GM18519 (cell line): ENCODE data around the gene TNFSF4.
"Not testable (repeated sequence)": the region's sequence is repeated elsewhere in the genome, so short reads cannot be mapped to it uniquely, and the experiment has no call there.

Experiments
- ATAC-seq: cut with Tn5 transposase; IDR thresholded peaks from one replicate; pipeline ENCODE4 v1.9.1; 2021; ENCODE audit warnings: mild to moderate bottlenecking, moderate library complexity; ENCODE audit not compliant: unreplicated experiment, low FRiP score

The TNFSF4 gene

DNA sequence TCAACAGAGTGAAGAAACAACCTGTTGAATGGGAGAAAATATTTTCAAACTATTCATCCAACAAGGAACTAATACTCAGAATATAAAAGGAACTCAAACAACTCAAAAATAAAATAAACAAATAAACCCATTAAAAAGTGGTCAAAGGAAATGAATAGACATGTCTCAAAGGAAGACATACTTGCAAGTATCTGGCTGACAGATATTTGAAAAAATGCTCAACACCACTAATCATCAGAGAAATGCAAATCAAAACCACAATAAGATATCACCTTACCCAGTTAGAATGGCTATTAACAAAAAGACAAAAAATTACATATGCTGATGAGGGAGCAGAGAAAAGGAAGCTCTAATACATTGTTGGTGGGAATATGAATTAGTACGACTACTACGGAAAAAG lies 38.2 kb downstream of the TNFSF4 start:
- ATAC-seq: no peak

DNA sequence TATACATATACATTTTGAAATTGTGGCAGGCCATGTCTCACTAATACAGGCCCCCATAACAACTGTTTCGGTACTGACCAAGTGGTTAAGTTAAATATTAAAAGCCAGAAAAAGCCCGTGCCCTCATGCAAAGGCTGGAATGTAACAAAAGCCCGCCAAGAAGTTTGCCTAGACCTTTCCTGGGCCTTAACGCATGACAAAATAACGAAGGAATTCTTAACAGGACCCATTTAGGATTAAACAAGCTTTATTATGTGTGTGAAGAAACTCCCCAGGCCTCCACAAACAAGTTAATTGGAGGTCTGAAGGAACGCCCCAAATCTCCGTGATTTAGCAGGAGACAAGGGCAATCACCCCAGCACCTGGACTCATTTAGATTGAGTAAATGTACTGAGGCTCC lies 42.4 kb downstream of the TNFSF4 start:
- no peak for ATAC-seq

DNA sequence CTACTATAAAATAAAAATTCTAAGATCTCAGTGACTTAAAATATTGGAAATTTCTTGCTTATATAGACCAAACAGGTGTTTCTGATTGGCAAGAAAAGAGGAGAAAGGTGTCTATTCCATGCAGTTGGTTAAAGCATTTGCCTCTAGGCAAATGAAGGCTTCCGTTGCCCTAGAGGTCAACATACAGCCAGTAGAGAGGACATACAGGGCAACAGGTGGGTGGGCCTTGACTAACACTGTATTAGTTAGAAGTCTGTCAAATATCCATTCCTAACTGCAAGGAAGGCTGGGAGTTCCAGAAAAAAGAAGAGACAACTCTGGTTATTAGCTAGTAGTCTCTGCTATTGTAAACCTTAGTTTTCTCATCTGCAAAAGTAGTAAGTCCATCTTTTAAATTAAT lies 43.0 kb downstream of the TNFSF4 start:
- ATAC-seq: no peak

DNA sequence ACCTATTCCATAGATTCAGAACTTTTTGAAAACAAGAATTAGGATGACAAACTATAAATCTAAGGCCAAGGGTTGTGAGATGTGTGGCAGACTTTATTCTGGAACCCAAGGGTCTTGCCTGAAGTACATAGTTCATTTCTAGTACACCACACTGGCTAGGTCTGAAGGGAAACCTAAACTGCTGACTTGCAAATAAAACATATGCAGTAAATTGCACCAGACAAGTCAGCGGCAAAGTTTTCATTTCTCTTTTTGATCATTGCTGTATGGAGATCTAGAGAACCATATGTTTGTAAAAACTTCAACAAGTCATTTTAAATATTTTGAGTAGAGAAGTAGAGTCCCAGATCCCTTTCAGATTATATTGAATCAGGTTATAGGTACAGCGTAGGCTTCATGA lies 43.9 kb downstream of the TNFSF4 start:
- ATAC-seq: no peak

DNA sequence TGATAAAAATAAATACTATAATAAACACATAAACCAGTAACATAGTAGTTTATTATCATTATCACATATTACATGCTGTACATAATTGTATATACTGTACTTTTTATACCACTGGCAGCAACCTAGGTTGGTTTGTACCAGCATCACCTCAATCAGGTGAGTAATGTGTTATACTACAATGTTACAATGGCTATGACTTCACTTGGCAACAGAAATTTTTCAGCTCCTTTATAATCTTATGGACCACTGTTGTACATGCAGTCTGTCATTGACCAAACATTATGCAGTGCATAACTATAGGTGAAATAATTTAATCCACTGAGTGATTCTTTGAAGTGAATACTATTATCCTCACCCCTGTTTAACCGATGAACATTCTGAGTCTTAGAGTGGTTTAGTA lies 44.5 kb downstream of the TNFSF4 start:
- no peak for ATAC-seq

DNA sequence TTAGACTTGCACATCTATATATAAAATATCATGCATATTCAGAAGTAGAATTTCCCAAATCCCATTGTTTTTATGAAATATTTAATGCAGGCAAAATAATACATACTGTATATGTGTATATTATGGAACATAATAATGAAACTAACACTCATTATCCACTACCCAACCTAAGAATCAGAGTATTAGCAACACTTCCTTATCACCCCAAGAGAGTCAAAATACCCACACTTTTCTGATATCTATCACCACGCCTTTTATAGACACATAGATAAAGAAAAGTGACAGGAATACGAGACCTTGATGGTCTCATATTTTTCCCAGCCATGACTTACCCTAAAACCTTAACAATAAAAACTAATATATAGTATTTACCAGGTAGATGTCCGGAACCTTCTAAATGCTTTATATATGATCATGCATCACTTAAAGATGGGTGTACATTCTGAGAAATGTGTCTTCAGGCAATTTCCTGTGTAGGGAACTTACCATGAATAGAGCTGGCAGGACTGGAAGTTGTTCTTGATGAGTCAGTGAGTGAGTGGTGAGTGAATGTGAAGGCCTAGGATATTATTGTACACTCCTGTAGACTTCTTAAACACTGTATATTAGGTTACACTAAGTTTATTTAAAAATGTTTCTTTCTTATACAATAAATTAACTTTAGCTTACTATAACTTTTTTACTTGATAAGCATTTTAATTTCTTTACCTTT lies 45.5 kb downstream of the TNFSF4 start:
- ATAC-seq: no peak

DNA sequence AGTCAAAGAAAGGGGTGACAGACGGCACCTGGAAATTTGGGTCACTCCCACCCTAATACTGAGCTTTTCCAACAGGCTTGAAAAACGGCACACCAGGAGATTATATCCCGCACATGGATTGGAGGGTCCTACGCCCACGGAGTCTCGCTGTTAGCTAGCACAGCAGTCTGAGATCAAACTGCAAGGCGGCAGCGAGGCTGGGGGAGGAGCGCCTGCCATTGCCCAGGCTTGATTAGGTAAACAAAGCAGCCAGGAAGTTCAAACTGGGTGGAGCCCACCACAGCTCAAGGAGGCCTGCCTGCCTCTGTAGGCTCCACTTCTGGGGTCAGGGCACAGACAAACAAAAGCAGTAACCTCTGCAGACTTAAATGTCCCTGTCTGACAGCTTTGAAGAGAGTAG lies 53.2 kb downstream of the TNFSF4 start:
- not testable (repeated sequence) for ATAC-seq

DNA sequence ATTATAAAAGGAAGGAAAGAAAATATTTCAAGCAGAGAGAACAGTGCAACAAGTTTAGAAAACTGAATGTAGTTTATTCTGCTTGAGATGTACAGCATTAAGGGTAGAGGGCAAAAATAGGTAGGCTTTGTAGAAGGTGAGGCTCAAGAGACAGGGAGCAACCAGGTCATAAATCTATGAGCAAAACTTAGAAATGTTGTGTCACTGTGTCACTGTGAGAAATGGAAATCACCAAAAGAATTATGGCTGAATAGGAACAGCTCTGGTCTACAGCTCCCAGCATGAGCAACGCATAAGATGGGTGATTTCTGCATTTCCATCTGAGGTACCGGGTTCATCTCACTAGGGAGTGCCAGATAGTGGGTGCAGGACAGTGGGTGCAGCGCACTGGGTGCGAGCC lies 53.6 kb downstream of the TNFSF4 start:
- ATAC-seq: no peak

DNA sequence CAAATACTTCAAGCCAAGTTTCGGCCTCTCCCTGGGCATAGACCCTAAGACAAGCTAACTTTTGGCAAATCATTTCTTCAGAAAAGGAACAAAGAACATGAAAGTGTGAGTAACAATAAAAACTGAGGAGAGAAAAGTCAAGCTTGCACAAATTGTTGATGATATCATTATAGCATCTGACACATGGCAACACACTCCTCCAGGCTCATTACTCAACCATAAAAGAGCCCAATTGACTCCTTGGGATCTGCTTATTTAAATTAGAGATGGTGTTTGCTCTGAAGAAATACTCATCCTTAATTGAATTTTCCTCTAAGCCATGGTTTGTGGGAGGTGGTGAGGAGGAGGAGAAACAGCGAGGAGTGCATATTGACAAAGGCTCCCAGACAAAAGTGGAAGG lies 54.5 kb downstream of the TNFSF4 start:
- no peak for ATAC-seq

DNA sequence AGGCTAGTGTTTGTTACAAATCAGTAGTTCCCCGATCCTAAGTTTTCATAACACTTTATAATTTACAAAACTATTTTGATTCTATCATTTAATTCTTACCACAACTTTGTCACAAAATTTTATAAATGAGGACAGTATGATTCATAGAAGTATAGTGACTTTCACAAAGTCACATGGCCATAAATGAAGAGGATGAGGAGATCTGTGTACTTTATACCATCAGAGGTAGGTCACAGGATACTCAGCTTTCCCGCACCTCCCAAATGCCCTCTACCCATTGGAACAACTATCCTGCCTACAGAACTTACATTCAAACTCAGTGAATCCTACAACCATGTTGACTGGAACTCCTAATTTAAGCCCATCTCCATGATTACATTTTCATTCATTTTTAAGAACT lies 56.3 kb downstream of the TNFSF4 start:
- no peak for ATAC-seq

DNA sequence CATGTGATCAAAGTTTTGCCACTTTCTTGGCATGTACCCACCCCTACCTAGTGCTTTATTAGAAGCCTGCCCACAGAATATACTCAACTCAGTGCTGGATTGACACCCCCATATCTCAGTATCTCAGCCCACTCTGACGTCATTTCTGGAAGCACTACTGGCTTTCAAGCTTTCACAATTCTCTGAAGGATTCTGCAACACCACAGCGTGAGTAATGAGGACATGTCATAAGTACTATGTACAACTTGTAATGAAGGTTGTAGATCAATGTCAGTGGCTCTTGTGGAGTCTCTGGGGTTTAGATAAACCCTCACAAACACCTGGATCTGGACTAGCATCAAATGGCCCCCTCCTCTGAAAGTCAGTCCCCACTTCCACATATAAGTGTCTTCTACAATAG lies 57.2 kb downstream of the TNFSF4 start:
- ATAC-seq: no peak

DNA sequence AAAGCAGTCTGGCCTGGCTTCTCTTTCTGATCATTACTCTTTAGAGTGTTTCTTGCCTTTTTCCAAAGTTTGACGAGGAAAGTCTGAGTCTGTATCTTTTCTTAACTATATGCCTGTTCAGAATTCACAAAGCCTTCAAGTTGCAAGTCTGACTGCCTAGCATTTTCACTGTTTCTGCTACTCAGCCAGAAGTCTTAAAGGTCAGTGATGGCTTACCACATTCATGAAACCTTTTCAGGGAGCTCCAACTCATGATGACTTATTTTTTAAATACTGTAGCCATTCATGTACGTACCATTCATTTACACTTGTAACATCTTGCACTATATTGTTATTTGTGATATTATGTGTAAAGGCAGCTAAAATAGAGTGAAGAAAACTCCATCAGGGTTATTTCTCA lies 58.2 kb downstream of the TNFSF4 start:
- ATAC-seq: no peak

DNA sequence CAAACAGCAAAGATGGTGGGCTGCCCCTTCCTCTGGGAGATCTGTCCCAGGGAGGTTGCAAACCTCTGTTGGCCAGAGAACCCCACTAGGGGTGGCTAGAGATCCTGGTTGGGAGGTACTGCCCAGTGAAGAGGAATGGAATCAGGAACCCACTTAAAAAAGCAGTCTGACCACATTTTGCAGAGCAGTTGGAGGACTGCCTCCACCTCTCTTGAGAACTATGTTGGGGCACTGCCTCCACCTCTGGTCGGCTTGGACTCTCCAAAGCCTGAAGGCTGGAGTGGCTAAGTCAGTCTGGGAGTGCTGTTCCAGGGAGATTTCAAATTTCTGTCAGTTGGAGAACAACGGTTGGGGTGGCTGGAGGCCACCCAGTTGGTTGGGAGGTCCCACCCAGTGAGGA lies 58.6 kb downstream of the TNFSF4 start:
- no peak for ATAC-seq

DNA sequence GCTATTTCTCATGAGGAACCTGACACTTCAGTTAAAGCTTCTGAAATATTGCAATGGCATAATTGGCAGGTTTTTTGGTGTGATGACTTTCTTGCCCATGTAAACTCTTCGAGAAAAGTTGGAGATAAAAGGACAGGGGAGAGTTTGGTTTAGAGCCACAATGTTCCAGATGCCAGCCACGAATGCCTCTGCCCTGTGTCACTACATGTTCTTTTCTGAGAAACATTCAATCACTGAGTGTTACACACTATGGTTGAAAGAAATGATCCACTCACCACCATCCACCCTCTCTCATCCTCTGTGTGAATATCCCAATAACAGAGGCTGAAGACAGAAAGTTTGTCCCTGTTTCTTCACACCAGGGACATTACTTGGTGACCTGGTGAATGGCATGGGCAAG lies 66.4 kb downstream of the TNFSF4 start:
- ATAC-seq: no peak

DNA sequence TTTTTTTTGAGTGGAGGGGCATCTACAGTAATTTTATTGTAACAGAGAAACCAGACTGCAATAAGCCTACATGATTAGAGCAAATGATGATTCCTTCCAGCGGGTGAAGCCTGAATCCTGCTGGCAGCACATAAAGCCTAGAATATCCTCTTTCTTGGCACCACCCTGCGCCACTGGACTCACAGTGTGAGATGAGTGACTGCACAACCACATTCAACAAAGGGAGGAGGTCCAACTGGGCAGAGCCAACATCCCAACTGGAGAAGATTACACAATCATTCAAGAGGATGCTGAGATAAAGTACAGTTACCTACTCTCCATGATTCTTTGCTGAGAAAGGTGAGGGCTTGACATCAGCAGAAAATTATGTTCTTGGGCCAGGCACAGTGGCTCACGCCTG lies 67.4 kb downstream of the TNFSF4 start:
- no peak for ATAC-seq

DNA sequence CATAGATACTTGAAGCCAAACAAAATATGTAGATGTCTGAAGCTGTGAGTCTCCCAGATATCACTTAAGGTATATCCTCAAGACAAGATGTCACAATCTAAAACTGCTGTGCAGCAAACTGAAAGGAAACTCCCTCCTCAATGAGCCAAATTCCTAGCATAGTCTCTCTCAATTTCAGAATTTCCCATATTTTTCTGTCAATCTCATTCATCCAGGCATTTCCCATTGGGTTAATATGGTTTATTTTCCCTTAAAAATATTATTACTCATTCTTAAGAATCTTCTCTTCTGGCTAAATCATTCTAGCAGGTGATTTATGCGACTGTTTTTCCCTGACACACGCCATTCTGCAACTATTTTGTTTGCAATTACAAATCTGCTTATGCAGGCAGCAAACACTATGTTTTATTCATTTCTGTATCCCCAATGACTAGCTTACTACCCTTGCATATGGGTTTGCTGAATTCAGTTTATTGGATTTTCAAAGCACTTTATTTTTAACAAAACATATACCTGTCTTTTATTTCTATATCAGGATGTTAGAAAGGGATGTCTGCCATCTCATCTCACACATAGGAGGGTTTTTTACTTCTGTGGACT lies 69.9 kb downstream of the TNFSF4 start:
- ATAC-seq: no peak

DNA sequence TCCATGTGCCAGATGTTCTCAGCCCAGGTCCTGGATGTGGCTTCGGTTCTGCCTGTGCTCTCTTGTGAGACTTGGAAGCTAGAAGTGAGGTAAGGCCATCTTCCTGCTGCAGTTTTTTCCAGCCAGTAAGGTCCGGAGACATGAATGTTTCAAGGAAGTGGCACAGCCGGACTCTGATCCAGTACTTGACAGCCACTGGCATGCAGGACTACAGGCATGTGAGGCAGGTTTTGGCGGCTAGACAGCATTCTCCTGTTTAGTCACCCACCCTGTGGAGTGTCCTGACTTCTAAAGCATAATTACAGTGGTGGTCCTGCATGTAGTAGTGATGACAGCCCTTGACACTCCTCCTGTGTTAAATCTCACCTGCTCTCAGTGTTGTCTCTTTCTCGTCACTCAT lies 72.3 kb downstream of the TNFSF4 start:
- no peak for ATAC-seq

DNA sequence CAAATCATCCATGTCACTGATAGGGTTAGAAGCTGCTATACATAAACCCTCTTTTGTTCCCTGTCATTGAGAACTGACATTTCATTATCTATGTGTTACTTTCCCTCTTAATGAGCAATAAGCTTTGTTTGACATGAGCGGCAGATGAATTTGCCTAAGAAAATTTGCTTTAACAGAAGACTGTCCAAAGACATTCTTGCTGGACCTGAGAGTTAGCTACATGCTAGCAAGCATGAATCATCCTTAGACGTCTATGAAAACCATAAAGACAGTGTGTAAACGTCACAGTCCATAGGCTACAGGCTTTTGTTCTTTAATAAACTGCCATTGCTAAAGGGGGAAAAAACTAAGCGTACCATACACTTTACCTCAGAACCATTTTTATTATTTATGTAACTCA lies 73.1 kb downstream of the TNFSF4 start:
- ATAC-seq: no peak
